SK-N-SH (cell line): ENCODE measurements around the gene KPNA4. TPM values are rescaled to one million over a fixed set of nuclear protein-coding genes. Genes with fewer than 3 reads are reported as not detected.

Experiments used
- CTCF ChIA-PET: fragments of 300-600, 350-600 bp; formaldehyde crosslinking; extraction: SDS; loops from one replicate; lab custom pipeline; 2021; lab: Yijun Ruan, JAX
- POLR2A ChIA-PET: fragments of 350-600 bp; sonication (Branson Sonifier 250); formaldehyde crosslinking; extraction: SDS; loops from one replicate; lab custom pipeline; 2020; ENCODE audit warnings: antibody characterized with exemption, inconsistent platforms; lab: Yijun Ruan, JAX
- DNase-seq: peaks from one replicate; pipeline ENCODE4 v3.0.0; 2012
- H2AFZ ChIP-seq: fragments of 200-600 bp; sonication (generic); 2 replicates; pipeline ENCODE4 v1.8.1; 2016; ENCODE audit warnings: antibody characterized with exemption, mild to moderate bottlenecking, low read depth
- H3F3A ChIP-seq: fragments of 200-600 bp; sonication (generic); replicated peaks from 2 replicates; pipeline ENCODE3; 2016; ENCODE audit warnings: antibody characterized with exemption, mild to moderate bottlenecking; ENCODE audit not compliant: insufficient read depth
- H3K27ac ChIP-seq, 2 experiments: fragments of 200-500 bp in 1 of 2; fragments of 200-600 bp in 1 of 2; sonication (Bioruptor generic) in 1 of 2; sonication (generic), shearing (Covaris generic) in 1 of 2; 2 replicates each; pipeline versions ENCODE4 v1.5.1 to v1.6.1; 2014 to 2016; ENCODE audit warnings: low read depth in 2 of 2, inconsistent platforms in 1 of 2, low read length in 1 of 2, mild to moderate bottlenecking in 1 of 2, mixed read lengths in 1 of 2
- H3K27me3 ChIP-seq: fragments of 200-600 bp; sonication (generic), shearing (Covaris generic); 2 replicates; pipeline ENCODE4 v1.6.1; 2016; ENCODE audit warnings: mixed run types; ENCODE audit not compliant: insufficient read depth
- H3K36me3 ChIP-seq, 2 experiments: fragments of 200-500 bp in 1 of 2; fragments of 200-600 bp in 1 of 2; sonication (Bioruptor generic) in 1 of 2; sonication (generic) in 1 of 2; replicated peaks in 1 of 2; 2 replicates each; pipeline versions ENCODE3 to v1.5.1; 2014 to 2016; ENCODE audit warnings: low read length in 1 of 2, mild to moderate bottlenecking in 1 of 2; ENCODE audit not compliant: insufficient read depth in 2 of 2, control insufficient read depth in 1 of 2
- H3K4me1 ChIP-seq, 2 experiments: fragments of 200-500 bp in 1 of 2; fragments of 200-600 bp in 1 of 2; sonication (Bioruptor generic) in 1 of 2; sonication (generic), shearing (Covaris generic) in 1 of 2; 2 replicates each; pipeline versions ENCODE4 v1.5.1 to v1.6.1; 2014 to 2016; ENCODE audit warnings: low read depth in 1 of 2, low read length in 1 of 2, mixed run types in 1 of 2; ENCODE audit not compliant: insufficient read depth in 2 of 2, control insufficient read depth in 1 of 2
- H3K4me2 ChIP-seq: fragments of 200-600 bp; sonication (generic), shearing (Covaris generic); 2 replicates; pipeline ENCODE4 v1.6.1; 2017; ENCODE audit warnings: mixed run types
- H3K4me3 ChIP-seq, 2 experiments: fragments of 200-500 bp in 1 of 2; fragments of 200-600 bp in 1 of 2; sonication (Bioruptor generic) in 1 of 2; sonication (generic), shearing (Covaris generic) in 1 of 2; 2 replicates each; pipeline versions ENCODE4 v1.5.1 to v1.8.1; 2014 to 2016; ENCODE audit warnings: low read depth in 2 of 2, inconsistent platforms in 1 of 2, low read length in 1 of 2, mild to moderate bottlenecking in 1 of 2, mixed read lengths in 1 of 2, moderate library complexity in 1 of 2
- H3K79me2 ChIP-seq: fragments of 200-600 bp; sonication (generic); 2 replicates; pipeline ENCODE4 v1.8.1; 2017; ENCODE audit warnings: mild to moderate bottlenecking; ENCODE audit not compliant: insufficient read depth
- H3K9ac ChIP-seq: fragments of 200-600 bp; sonication (generic); 2 replicates; pipeline ENCODE4 v1.6.1; 2017; ENCODE audit warnings: mixed run types
- H3K9me2 ChIP-seq: fragments of 200-600 bp; sonication (generic); 2 replicates; pipeline ENCODE4 v1.6.1; 2017; ENCODE audit warnings: mixed run types
- H3K9me3 ChIP-seq: fragments of 200-600 bp; sonication (generic); 2 replicates; pipeline ENCODE4 v1.6.1; 2017; ENCODE audit warnings: mixed run types, mild to moderate bottlenecking, moderate library complexity
- H4K20me1 ChIP-seq: fragments of 200-600 bp; sonication (generic); 2 replicates; pipeline ENCODE4 v1.6.1; 2017; ENCODE audit warnings: mild to moderate bottlenecking, mixed run types; ENCODE audit not compliant: insufficient read depth
- CTCF ChIP-seq: fragments of 200-600 bp; sonication (generic); IDR thresholded peaks from 2 replicates; pipeline ENCODE4 v1.6.1; 2017; ENCODE audit warnings: antibody characterized with exemption, mild to moderate bottlenecking, moderate library complexity
- EP300 ChIP-seq, 2 experiments: IDR thresholded peaks; 2 replicates each; pipeline versions ENCODE4 v1.4.0 to v1.6.1; 2012; ENCODE audit warnings: borderline replicate concordance in 1 of 2, low read depth in 1 of 2, low read length in 1 of 2
- FOSL2 ChIP-seq: IDR thresholded peaks from 2 replicates; pipeline ENCODE4 v1.4.0; 2012; ENCODE audit warnings: low read depth, mild to moderate bottlenecking, moderate library complexity, borderline replicate concordance
- FOXJ3 ChIP-seq: sonication (generic); formaldehyde crosslinking; IDR thresholded peaks from 2 replicates; pipeline ENCODE4 v1.5.1; 2020; ENCODE audit warnings: mild to moderate bottlenecking, missing genetic modification reagents
- GABPA ChIP-seq: IDR thresholded peaks from 2 replicates; pipeline ENCODE4 v1.4.0; 2012; ENCODE audit warnings: low read depth, mild to moderate bottlenecking
- GATA2 ChIP-seq: sonication (generic); formaldehyde crosslinking; IDR thresholded peaks from 2 replicates; pipeline ENCODE4 v1.5.0; 2020; ENCODE audit warnings: mild to moderate bottlenecking, missing genetic modification reagents
- JUND ChIP-seq: IDR thresholded peaks from 2 replicates; pipeline ENCODE4 v1.4.0; 2012
- MXI1 ChIP-seq: IDR thresholded peaks from 2 replicates; pipeline ENCODE4 v1.6.1; 2012; ENCODE audit warnings: mild to moderate bottlenecking, low read depth, low read length, improper control_type of control experiment
- PBX3 ChIP-seq: IDR thresholded peaks from 2 replicates; pipeline ENCODE4; 2012
- RAD21 ChIP-seq: IDR thresholded peaks from 2 replicates; pipeline ENCODE4 v1.6.1; 2012; ENCODE audit warnings: mild to moderate bottlenecking, low read length
- REST ChIP-seq: IDR thresholded peaks from 2 replicates; pipeline ENCODE4 v1.6.1; 2012; ENCODE audit warnings: mild to moderate bottlenecking, low read depth, low read length, moderate library complexity
- SIN3A ChIP-seq: IDR thresholded peaks from 2 replicates; pipeline ENCODE4 v1.6.1; 2012; ENCODE audit warnings: low read depth, mild to moderate bottlenecking, low read length, moderate library complexity, borderline replicate concordance
- SMC3 ChIP-seq: IDR thresholded peaks from 2 replicates; pipeline ENCODE4 v1.6.1; 2012; ENCODE audit warnings: low read depth, low read length, improper control_type of control experiment
- TAF1 ChIP-seq: IDR thresholded peaks from 2 replicates; pipeline ENCODE4 v1.6.1; 2012; ENCODE audit warnings: low read depth, mild to moderate bottlenecking, low read length, moderate library complexity, borderline replicate concordance
- TCF12 ChIP-seq: IDR thresholded peaks from 2 replicates; pipeline ENCODE4 v1.4.0; 2012
- USF1 ChIP-seq: IDR thresholded peaks from 2 replicates; pipeline ENCODE4 v1.4.0; 2012; ENCODE audit warnings: low read depth, borderline replicate concordance
- WGBS: methylation state at CpG from one replicate; pipeline ENCODE4 v1.1.6; 2017; ENCODE audit warnings: low lambda C conversion rate; 5-methylcytosine and 5-hydroxymethylcytosine counted together
- polyA plus RNA-seq, 3 experiments: library from polyadenylated mRNA; depleted of rRNA; stranded (reverse); fragments of >200 nt; gene quantifications; 2 replicates each; pipeline ENCODE4 v1.2.3, GENCODE V29; 2012

KPNA4 gene
- polyA plus RNA-seq, 1 of the 3 experiments (the other 2 are of a cell fraction): 7.4 TPM

- ChIA-PET POLR2A (no interaction called here), CTCF (no interaction called here)
- peaks cover 9 to 10% of the 10 kb centered on the region in 2 experiments for H3K36me3 ChIP-seq
- peaks cover 0 to 17% of the 10 kb centered on the region in 2 experiments; a peak in 3 of 4 replicates for H3K4me1 ChIP-seq
- H3K9ac ChIP-seq: no peak overlapping the region
- H3K4me3 ChIP-seq: peak overlapping the region; percentile 74 to 86; a peak in 1 of 4 replicates
- WGBS: 96% methylated on average over 3 of the region's 3 CpGs
- peaks cover 13% of the 10 kb centered on the region for H3F3A ChIP-seq
- no peak overlapping the region for H2AFZ ChIP-seq
- no peaks in the 10 kb centered on the region for H3K27me3 ChIP-seq
- TF ChIP-seq SIN3A: no peak
- TF ChIP-seq TAF1: no peak
- no peak for TF ChIP-seq EP300 (IDR thresholded peaks at IDR 0.05; ENCODE audit: borderline replicate concordance in 1 of 2, low read depth in 1 of 2, low read length in 1 of 2)
- H3K27ac ChIP-seq: no peak overlapping the region
- no peaks in the 10 kb centered on the region for H3K9me3 ChIP-seq
- peaks cover 83% of the 10 kb centered on the region for H3K79me2 ChIP-seq
- H4K20me1 ChIP-seq: peaks cover 66% of the 10 kb centered on the region
- H3K4me2 ChIP-seq: peak overlapping the region; percentile 87
- no peak for DNase-seq
- no peaks in the 10 kb centered on the region for H3K9me2 ChIP-seq
Observed at GRCh38 chr3:160562952-160563351, 2.4 kb downstream of the KPNA4 start.

- Histone ChIP-seq H3K27me3 (no peaks in the 10 kb centered on the region), H3K79me2 (peaks cover 100% of the 10 kb centered on the region), H3K9me2 (no peaks in the 10 kb centered on the region), H4K20me1 (peaks cover 96% of the 10 kb centered on the region), H3K4me2 (no peak overlapping the region), H3K9me3 (no peaks in the 10 kb centered on the region), H2AFZ (no peak overlapping the region), H3F3A (peaks cover 6% of the 10 kb centered on the region), H3K9ac (no peak overlapping the region), H3K27ac (no peak overlapping the region), H3K4me1 (peaks cover 0 to 8% of the 10 kb centered on the region in 2 experiments; a peak in 3 of 4 replicates), H3K4me3 (no peak overlapping the region), H3K36me3 (peaks cover 8 to 9% of the 10 kb centered on the region in 2 experiments)
- DNase-seq: no peak
- 96% methylated on average over 2 of the region's 2 CpGs for WGBS
- POLR2A ChIA-PET: no interaction called here
- CTCF ChIA-PET: no interaction called here
- TF ChIP-seq GATA2 (CRISPR knock-in tag): no peak
- TF ChIP-seq FOXJ3: no peak
- no peak for TF ChIP-seq JUND
- no peak for TF ChIP-seq CTCF
- TF ChIP-seq, all 33 proteins: peak for 0
Observed at GRCh38 chr3:160557571-160557970, 7.8 kb downstream of the KPNA4 start.

- Histone ChIP-seq H3F3A (peaks cover 6% of the 10 kb centered on the region), H4K20me1 (peaks cover 94% of the 10 kb centered on the region), H3K9ac (no peak overlapping the region), H3K4me1 (peaks cover 0 to 8% of the 10 kb centered on the region in 2 experiments; a peak in 3 of 4 replicates), H3K4me2 (no peak overlapping the region), H2AFZ (no peak overlapping the region), H3K79me2 (peaks cover 100% of the 10 kb centered on the region), H3K9me2 (no peaks in the 10 kb centered on the region), H3K36me3 (peaks cover 8 to 11% of the 10 kb centered on the region in 2 experiments), H3K4me3 (no peak overlapping the region), H3K27me3 (no peaks in the 10 kb centered on the region), H3K9me3 (no peaks in the 10 kb centered on the region), H3K27ac (no peak overlapping the region)
- no peak for DNase-seq
- 94% methylated on average over 2 of the region's 2 CpGs for WGBS
- ChIA-PET POLR2A (no interaction called here), CTCF (no interaction called here)
- TF ChIP-seq GABPA: no peak
- no peak for TF ChIP-seq FOSL2
- no peak for TF ChIP-seq PBX3
- no peak for TF ChIP-seq USF1
- no peak for TF ChIP-seq SMC3
- no peak for TF ChIP-seq REST
- no peak for TF ChIP-seq RAD21
- no peak for TF ChIP-seq TCF12
- no peak for TF ChIP-seq MXI1
- no peak for TF ChIP-seq SIN3A
Observed at GRCh38 chr3:160556141-160556540, 9.2 kb downstream of the KPNA4 start.
